AG09319 (cell line): ENCODE measurements around the gene FOXP1.
A peak's percentile ranks its signal among the peaks of the same experiment; 100 is the strongest.

ENCODE experiments used
- DNase-seq: peaks from one replicate; pipeline ENCODE4 v3.0.0-alpha.2; 2010; ENCODE audit warnings: low read depth; ENCODE audit errors: extremely low read depth
- CTCF ChIP-seq: IDR thresholded peaks from 2 replicates; pipeline ENCODE4 v1.5.1; 2011; ENCODE audit warnings: low read depth, mild to moderate bottlenecking, inconsistent platforms, low read length, moderate library complexity

Gene FOXP1

GRCh38 chr3:71430941-71431552 lies 152.5 kb downstream of the FOXP1 start:
- no peak for TF ChIP-seq CTCF
- no peak for DNase-seq

GRCh38 chr3:71429597-71429988 lies 153.9 kb downstream of the FOXP1 start:
- no peak for TF ChIP-seq CTCF
- DNase-seq: no peak

- DNase-seq: peak; percentile 14
- no peak for TF ChIP-seq CTCF
These were observed 154.5 kb downstream of the FOXP1 start for GRCh38 chr3:71428841-71429596.

GRCh38 chr3:71425491-71426071 lies 157.9 kb downstream of the FOXP1 start:
- DNase-seq: no peak
- no peak for TF ChIP-seq CTCF

- no peak for TF ChIP-seq CTCF
- no peak for DNase-seq
These were observed 160.2 kb downstream of the FOXP1 start for GRCh38 chr3:71423151-71423906.

GRCh38 chr3:71421820-71422566 lies 161.5 kb downstream of the FOXP1 start:
- DNase-seq: no peak

More at GRCh38 chr3:71421820-71422566, 161.5 kb downstream of the FOXP1 start:
- no peak for TF ChIP-seq CTCF
